GM19467 (cell line): Measurements from ENCODE around the gene CRYBA2.
A peak's percentile ranks its signal among the peaks of the same experiment; 100 is the strongest.

Experiments used
- ATAC-seq: cut with Tn5 transposase; IDR thresholded peaks from one replicate; pipeline ENCODE4 v1.9.1; 2021; ENCODE audit warnings: mild to moderate bottlenecking, moderate library complexity; ENCODE audit not compliant: unreplicated experiment

Gene CRYBA2

DNA sequence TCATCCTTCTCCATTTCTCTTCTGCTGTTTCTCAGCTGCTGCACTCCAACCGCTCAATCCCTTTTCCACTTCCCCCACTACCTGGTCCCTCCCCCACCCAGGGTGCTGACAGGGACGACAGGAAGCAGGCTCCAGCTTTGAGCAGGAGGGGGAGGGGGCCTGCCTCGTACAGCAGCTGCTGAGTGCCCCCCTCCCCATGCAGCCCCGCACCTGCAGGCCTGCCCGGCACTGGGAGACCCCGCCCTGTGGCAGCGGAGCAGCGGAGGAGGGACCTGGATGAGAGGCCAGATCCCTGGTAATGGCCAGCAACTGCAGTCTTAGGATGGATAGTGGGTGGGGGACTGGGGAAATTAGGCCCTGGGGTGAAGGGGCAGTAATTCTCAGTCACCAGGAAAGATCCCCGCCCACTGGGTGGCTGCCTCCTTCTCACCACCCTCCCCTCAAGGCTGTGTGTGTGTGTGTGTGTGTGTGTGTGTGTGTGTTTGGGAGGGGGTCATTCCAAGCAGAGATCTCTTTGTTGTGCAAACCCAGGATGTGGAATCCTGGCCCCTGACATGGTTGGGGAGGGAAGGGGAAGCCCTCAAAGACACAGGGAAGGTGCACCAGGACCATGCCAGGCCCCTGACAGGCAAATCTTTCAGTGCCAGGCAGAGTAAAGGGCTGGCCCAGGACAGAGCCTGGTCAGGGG, 6.8 kb upstream of the CRYBA2 start:
- no peak for ATAC-seq

DNA sequence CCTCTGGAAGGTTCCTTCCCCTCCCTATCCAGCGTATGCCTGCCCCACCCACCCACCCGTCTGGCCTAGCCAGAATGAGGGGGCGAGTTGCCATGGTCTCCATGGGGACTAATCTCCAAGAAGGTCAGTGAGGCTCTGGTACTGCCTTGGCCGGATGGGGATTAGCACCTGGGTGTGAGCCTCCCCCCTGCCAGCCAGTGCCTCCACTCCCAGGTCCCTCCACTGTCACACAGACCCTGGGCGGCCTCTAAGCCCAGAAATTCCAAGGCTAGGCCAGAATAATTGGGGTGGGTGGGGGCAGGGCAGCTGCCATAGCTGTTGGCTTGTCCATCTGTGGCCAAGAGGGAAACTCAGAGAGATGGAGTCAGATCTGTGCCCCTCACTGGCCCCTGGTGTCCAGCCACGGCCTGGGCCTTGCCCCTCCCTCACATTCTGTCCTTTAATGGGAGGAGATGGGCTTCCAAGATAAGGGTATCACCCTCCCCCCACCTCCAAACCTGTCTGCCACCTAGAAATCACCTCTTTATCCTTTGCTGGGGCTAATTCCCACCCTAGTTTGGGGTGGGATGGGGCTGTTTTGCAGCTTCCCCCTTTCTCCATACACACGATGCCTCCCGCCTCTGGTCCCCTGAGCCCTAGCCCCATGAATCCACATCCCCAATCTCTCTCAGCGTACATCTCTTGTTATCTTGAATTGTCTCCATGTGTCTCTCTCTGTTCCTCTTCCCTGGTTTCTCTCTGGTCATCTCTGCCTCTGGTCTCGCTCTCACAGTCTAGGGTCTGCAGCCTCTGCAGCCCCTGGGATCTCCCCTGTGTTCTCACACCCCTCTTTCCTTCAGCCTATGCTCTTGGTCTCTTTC, 6.0 kb upstream of the CRYBA2 start:
- no peak for ATAC-seq

DNA sequence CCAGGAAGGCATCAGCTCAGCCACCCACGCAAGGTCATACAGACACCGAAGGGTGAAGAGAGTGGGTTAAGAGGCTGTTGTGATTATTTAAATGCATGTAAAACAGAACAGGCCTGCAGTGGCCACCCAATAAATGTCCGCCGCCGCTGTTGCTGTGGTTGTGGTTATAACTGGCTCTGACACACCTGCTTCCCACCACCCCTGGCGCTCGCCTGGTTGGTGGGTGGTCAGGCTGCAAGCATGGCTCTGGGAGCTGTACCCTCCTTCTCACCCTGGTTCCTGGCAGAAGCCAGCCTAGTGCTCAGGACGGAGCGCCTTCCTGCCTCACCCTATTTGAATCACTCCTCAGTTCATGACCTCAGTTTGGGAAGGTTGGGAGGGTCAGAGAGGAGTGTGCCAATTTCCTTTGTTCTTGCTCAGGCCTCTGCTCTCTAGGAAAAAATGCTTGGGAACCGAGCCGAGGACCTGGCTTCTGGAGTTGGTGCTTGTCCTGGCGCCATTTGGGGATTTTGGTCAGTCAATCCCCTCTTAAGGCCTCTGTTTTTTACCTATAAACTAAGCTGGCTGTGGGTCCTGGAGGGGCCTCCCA, 5.3 kb upstream of the CRYBA2 start:
- no peak for ATAC-seq

DNA sequence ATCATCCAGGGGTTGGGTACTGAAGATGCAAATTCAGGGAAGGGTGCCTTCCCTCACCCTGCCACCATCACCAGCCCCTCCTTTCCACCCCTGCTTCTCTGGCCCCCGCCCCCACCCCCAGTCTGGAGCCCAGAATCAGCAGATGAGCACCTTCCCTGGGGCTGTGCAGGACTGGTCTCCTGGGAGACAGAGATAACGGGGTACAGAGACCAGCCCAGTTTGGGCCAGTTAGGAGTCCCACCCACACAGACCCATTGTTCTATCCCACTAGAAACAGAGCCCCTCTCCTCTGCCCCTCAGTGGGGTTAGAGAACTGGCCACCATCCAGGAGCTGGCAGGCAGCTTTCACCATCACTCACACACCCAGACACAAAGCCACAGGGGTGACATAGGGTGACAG, 4.5 kb upstream of the CRYBA2 start:
- ATAC-seq: no peak

DNA sequence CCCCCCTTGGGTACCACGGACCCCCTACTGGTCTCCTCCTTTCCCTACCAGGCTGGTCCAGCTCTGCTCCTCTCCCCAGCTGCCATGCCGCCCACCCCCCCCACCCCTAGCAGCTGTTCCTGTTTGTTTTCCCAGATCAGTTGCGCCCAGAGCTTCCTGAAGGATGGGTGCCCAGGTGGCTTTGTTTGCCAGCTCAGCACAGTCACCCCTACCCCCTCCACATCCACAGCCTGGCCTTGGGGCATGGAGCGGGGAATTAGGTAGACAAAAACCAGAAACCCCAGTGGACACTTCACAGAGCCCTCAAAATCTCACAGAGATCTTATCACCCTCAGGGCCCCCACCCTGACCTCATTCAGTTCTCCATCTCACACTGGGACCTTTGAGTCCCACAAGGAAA, 3.7 kb upstream of the CRYBA2 start:
- no peak for ATAC-seq

DNA sequence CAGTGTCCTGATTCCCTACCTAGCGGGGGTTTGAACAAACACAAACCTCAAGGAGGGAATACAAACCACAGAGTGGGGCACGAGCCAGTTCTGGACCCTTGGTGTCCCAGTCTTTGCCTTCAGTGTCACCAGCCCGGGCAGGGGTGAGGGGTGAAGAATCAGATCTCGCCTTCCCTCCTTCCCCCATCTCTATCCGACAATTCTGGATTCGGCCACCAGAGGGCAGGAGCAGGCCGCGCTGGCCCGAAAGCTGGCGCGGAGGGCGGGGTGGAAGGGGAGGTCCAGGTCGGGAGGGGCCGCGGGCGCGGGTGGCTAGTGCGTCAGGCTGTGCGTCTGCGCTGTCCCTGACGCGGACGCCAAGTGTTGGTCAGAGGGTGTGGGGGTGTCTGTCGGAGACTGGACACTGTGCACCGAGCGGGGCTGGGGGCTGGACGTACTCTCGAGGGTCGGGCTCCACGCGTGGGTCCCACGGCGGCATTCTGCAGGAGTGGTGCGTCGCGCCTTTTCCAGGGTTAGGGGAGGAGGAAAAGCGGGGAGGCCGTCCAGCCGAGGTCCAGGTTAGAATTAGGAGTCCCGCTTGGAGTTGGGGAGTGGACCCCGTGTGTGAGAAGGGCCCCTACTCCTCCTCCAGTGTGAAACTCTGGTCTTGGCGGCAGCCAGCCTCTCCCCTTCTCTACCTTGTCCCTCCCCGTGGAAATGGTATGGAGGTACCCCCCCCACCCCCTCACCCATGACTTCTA, 2.9 kb upstream of the CRYBA2 start:
- ATAC-seq: peak; percentile 80

DNA sequence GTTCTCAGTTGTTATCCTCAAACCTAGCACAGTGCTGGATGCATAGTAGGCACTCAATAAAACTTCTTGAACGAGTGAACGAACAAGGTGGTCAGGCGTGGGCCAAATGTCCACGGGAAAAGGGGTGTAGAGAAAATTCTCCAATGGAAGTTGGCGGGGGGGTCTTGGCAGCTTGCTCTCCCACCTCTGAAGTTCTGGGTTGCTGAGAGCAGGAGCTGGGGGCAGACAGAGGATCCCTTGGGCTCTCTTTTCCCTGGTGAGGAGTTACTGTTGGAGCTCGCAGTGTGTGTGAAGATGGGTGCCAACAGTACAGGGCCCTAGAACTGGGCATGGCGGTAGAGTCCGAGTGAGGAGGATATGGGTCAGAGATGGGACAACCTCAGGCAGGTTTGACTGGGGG, 2.3 kb upstream of the CRYBA2 start:
- no peak for ATAC-seq

DNA sequence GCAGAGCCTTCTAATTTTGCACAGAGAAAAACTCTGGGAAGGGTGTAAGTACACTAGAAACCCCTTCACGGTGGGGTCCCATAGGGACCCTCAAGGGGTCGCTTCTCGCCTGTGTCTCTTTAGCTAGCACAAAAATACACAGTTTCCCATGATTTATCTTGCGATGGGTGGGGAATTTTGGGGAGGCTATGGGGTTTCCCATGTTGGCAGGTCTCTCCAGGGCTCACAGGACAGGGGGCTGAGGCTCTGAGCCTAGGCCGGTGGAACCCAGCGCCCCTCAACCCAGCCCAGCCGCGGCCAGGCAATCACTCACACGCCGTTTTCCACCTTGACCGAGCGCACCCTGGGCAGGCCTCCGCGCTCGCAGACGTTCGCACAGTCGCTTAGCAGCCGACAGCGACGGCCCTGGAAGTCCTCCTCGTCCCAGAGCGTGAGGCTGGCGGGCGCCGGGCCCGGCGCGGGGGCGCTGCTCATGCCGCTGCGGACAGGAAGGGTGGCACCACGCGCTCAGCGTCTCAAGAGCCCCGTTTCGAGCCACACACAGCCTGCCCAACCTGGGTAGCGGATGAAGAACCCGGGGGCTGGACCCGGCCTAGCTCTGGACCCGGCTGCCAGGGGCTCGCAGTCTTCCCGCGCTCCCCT, 398 bp downstream of the CRYBA2 start:
- ATAC-seq: no peak

DNA sequence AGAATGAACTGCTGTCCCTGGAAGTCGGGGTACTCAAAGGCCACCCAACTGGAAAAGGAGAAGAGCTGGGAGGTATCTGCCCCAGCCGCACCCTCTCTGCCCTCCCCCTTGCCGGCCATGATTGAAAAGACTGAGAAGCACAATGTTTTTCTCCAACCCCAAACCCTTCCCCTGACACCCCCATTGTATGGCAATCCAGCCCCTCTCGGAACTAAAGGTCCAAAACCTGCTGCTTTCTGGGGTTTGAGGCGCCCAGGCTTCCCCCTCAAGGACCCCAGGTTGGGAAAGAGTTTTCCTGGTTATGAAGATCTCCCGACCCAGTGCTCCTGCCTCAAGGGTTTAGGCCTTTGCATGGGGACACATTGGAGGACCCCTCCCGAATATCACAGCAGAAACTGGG, 1.0 kb downstream of the CRYBA2 start:
- no peak for ATAC-seq

DNA sequence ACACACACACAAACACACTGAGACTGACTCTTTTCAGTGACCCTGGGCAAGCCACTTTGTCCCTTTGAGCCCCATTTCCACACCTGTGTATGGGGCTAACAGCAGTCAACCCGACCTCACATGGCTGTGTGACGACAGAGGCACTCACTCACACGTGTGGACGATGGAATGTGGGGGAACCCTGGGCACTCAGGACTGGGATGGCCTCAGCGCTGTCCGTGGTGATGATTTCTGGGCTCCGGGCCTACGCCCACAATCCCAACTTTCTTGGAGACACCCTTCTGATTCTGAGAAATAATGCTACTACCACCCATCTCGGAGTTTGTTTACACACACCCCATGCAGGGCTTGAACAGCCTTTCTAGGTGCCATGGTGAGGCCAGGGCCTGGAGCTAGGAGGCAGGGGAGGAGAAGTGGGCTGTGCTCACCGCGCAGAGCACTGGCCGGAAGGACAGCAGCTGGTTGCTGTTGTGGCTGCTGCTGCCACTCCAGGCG, 1.5 kb downstream of the CRYBA2 start:
- ATAC-seq: no peak

DNA sequence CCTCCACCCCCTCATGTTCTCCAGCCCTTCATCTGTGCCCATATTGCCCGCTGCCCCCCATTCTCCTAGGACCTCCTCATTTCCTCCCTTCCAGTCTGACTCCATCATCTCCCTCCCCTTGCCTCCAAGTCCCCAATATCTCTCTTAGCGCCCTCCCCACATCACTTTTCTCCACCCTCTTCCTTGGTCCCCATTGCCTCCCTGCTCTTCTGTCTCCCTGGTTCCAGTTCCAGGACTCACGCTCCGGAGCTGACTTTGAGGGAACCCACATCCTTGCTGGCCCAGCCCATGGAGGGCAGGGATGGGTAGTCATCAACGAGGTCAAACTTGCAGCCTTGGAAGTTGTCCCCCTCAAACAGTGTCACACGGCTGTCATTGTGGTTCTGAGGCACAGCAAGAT, 2.6 kb downstream of the CRYBA2 start:
- no peak for ATAC-seq

DNA sequence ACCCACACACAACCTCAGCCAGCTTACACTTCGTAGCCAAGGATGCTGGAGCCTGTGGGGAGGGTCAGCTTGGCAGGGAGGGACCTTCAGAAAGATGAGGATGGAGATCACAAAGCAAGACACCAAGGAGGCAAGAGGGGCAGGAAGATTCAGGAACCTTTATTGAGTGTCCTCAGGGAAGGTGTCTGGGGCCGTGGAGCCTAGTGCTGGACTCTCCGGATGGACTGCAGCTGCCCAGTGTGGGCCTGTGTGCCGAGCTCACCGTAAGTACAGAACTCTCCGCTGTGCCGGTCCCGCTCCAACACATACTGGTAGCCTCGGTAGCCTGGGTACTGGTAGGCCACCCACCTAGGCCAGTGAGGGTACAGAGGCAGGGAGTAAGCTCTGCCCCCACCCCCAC, 3.2 kb downstream of the CRYBA2 start:
- ATAC-seq: no peak

DNA sequence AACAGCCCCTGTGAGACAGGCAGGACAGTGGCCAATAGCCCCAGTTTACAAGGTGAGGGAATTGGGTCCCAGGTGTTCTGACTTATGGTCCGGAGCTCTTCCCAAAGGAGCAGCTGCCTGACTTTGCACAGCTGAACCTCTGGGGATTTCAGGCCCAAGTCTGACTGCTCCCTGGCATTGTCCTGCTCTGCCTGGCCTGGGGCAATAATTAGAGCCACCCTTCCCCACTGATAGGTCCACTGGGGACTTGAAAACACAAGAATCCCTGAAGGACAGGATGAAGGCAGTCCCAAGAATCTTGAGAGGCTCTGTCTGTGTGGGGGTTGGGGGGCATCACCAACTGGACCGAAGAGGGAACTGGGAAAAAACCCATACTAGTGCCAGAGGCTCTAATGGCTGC, 4.6 kb downstream of the CRYBA2 start:
- no peak for ATAC-seq

DNA sequence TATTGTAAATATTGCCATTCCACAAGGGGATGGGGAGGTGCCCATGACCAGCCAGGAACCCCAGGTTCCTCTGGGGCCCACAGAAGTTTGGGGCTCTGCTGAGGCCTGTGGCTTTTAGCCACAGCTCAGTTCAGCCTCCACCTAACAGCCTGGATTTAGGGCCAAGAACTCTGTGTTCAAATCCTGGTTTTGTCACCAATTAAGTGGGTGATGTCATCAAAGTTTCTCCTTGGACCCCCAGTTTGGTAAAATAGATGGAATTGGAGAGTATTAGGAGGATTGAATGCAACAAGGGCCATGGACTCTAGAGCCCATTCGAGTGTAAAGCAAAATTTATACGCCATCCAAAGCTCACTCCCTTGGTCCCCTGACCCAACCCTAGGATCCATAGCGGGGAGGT, 5.1 kb downstream of the CRYBA2 start:
- ATAC-seq: no peak

DNA sequence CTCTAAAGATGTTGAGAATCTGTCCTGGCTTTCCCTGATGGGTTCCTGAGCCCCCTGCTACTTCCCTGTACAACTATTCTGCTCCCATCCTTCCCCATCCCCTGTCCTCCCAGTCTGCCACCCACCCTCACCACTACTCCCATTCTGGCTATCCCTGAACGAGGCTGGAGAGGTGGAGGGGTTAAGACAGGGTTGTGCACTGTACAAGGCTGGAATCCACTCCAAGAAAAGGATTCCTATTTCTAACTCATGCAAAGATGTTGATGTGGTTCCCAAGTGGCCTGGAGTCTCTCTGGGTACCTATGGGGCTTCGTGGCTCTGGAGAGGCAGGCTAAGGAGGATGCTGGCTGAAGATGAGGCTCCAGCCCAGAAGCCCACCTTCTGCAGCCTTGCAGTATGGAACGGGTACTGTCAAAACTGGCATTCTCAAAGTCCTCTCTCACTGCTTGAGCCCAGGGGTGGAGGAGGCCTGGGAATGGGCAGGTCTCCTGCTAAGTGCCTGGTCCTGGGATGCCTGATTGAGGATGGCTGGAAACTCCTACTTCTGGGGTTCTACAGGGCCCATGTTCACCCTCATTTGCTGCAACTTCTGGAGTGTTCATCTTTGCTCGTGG, 7.0 kb downstream of the CRYBA2 start:
- ATAC-seq: no peak

DNA sequence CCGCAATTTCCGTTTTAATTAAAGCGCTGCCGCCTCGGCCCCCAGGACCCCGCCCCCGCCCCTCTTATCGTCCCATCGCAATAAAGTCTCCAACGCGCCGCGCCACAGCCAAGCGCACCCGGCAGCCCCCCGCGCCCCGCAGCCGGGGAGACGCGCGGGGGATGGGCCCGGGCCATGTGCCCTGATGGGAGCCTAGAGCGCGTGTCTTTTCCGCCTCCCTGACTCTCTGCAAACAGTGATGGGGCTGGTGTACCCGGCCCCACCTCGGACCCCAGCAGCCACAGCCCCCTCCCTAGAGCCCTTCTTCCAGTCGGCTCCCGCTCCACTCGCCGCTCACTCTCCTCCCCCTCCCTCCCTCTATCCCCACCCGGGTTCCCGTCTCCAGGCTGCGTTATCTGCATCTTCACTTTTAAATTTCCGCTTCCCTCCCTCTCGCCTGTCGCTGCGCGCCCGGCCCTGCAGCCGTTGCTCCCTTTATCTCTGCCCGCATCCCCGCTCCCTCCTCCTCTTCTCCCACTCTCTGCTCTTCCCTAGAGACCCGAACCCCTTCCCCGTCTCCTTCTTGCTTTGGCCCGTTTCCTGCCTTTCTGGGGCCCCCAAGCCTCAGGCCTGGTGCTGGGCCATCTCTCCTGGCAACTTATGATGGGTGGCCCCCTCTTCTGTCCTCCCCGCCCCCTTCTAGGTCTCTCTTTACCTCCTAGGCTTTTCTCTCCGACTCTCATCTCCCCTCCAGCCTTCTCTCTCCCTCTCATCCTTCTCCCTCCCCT, 7.7 kb downstream of the CRYBA2 start:
- no peak for ATAC-seq

DNA sequence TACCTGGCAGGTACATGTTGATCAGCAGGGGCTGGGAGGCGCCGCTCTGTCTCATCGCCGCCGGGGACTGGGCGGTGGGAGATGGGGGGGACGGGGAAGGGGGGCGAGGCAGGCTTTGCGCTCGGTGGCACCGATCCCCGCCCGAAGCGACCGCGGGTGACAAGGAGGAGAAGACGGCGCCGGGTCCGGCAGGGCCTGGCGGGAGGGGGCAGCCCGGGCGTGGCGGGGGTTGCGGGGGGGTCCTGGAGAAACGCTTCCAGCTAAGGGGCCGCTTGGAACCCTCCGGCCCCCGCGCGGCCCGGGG, 8.2 kb downstream of the CRYBA2 start, which contains the start of gene FEV:
FEV (minus strand) TSS at position 164 of the 304 bp plus-strand sequence; CDS start at position 55, 109 bp downstream.
- no peak for ATAC-seq

DNA sequence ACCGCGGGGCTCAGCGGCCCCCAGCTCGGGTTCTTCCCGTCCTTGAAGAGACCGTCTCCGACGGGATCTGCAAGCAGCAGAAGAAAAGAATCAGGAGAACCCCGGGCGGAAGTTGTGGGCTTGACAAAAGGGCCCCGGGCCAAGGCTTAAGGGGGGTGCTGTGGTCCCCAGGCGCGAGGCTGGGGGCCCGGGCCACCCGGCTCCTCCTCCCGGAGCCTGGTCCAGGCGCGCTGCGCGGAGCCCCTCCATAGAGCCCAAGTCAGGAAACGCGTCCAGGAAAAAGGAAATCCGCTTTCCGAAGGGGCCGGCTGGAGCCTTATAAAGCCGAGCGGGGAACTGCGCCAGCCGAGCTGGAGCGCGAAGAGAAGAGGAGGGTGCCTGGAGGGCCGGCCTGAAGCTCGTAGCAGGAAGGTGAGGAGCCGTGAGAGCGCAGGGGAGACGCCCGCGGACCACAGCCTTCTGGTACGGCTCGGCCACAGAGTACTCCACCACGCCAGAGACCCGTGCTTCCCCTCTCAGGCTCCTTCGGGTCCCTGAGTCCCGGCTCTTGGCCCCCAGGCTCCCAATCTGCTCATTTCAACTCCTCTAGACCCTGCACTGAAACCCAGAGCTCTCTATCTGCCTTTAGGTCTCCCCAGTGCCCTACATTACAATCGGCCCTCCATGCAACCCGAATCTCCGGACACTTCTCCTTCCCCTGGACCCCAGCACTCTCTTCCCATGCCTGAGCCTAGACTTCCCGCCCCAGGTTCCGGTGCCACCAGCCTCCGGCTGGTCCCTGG, 8.8 kb downstream of the CRYBA2 start:
- no peak for ATAC-seq

DNA sequence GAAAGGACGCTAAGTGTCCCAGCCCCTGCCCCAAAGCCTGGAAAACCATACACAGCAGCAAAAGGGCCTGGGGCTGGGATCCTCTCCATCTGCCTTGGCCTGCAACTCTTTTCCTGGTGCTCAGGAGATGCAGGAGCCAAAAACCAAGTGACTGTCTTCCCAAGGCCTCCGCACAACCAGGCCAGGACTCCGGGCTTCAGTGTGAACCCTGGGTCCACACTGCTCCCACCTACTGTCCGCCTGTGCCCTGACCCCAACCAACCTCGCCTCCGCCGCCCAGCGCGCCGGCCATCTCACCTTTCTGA, 9.3 kb downstream of the CRYBA2 start:
- no peak for ATAC-seq
